ENCODE measurements around the gene CCSAP. TPM values are rescaled to one million over a fixed set of nuclear protein-coding genes. Genes with fewer than 3 reads are reported as not detected.
"Not testable (repeated sequence)": the region's sequence is repeated elsewhere in the genome, so short reads cannot be mapped to it uniquely, and the experiment has no call there.

CCSAP gene
- total RNA-seq, 2 donors from 2014 or later, result 4.7 to 5.0 TPM

DNA sequence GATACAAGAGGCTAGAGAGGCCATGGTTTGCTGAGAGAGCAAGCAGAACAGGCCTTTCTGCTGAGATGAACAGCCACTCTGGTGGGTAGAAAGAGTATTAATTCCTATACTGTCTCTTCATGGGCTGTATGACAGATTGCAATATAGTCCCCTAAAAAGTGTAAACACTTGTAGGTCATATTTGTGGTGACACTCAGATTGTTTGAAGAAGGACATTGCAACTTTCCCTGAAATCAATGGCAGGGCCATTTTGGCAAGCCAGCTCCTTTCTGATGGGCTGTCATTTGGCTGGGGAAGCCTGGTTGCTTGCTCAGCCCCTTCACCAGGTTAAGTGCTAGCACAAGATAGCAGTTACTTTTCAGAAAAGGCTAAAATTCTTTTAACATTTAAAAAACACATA is 44.4 kb downstream of the CCSAP start:
- no peak for DNase-seq (ENCODE audit: low spot score)
- intact Hi-C loops (cut with DNase I), result no loop called here

DNA sequence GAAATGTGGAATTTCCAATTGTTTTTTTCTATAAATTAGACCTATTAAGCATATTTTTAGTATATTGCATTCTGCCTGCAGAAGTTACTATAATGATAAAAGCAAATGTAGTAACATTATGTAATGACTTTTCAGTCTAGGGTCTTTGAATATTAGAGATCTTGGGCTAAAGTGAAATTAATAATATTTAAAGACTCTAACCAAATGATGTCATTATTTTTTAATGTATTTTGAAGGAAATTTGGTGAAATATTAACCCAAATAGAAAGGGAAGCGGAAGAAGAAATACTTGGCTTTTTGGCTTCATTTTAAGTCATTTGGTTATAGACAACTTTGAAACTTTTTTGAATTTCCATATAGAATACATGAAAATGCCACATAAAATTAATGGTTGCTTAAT is 45.1 kb downstream of the CCSAP start:
- intact Hi-C loops (cut with DNase I), result no loop called here
- no peak for DNase-seq (ENCODE audit: low spot score)

DNA sequence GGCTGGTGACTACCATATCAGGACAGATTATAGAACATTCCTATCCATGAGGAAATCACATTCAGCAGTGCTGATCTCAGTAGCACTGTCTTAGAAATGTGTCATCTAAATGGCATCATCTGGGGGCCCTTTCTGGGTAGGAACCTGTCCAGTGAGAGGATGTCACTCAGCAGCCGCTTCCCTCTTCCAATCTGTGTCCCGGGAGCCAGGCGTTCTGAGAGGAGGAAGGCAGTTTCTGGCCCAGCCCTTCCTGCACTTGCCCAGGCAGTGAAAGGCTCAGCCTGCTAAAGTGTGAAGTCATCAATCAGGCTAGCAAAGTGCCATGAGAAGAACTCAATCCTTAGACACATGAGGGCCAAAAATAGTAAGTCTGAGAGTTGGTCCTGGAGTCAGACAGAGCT is 46.3 kb downstream of the CCSAP start:
- DNase-seq (ENCODE audit: low spot score), result no peak
- intact Hi-C loops (cut with DNase I), result no loop called here

DNA sequence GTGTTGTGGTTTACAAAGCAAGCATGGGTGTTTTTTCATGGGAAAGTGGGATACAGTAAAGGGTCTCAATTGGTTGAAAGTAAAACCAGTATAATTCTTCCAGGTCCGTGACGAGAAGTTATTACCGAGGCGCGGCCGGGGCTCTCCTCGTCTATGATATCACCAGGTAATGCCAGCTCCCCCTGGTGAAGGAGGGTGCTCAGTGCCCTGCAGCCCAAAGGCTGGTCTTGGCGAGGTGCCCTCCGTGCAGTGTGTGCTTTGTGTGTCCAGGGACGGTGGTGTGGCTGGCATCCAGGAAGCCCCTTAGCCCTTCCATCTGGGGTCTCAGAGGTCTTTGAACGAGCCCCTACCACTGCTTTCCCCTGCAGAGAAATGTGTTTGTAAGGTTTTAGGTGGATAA is 47.1 kb downstream of the CCSAP start:
- intact Hi-C loops (cut with DNase I), result no loop called here

DNA sequence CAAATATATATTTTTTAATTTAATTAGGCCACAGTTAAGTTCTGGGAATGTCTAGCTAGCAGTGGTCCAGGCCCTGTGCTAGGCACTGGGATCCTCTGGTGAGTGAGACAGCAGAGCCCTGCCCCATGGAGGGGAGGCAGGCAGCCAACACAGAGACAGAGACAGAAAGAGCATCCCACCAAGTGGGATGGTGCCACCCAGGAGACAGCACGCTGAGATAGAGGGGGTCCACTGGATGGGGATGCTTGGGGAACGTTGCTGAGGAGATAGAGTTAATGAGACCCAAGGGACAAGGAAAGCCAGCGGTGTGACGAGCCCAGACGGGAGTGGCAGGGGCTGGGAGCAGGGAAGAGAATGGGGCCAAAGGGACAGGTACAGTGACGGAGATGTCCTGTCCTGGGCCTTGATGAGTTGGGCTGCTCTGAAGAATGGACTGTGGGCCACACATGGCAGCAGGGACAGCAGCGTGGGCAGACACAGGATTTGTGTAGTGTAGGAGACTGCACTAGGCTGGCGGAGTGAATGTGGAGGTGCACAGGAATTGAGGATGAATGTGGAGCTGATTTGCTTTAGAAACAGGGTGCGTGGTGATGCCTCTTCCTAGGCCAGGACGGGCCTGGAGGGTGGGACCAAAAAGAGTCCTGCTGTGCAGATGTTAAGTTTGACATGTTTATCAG is 49.2 kb downstream of the CCSAP start:
- DNase-seq (ENCODE audit: low spot score), result no peak
- intact Hi-C loops (cut with DNase I), result no loop called here

More for the DNA sequence above, 47.1 kb downstream of the CCSAP start:
- no peak for DNase-seq (ENCODE audit: low spot score)

DNA sequence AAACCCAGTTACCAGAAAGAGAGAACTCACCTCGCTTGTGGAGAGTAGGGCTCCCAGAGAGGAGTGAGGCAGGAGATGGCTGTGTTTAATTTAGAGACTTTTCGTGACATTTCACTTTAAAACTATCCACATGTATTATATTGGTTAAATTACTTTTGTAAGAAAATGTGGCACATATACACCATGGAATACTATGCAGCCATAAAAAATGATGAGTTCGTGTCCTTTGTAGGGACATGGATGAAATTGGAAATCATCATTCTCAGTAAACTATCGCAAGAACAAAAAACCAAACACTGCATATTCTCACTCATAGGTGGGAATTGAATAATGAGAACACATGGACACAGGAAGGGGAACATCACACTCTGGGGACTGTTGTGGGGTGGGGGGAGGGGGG is 51.2 kb downstream of the CCSAP start:
- intact Hi-C loops (cut with DNase I); DNase-seq (ENCODE audit: low spot score): not testable (repeated sequence)

DNA sequence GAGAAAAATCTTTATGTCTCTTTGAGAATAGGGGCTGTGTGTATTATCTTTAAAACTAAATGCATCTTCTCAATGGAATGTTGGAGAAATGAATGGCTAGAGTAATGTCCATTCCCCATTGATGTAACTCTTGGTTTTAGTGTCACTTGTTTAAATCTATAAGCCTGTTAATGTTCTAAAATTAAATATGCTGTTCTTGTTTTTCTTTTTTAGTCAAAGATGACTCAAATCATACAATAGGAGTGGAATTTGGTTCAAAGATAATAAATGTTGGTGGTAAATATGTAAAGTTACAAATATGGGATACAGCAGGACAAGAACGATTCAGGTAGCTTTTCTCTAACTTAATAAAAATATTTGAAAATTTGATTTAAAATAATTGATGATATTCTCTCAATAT is 54.3 kb downstream of the CCSAP start:
- DNase-seq (ENCODE audit: low spot score), result no peak
- intact Hi-C loops (cut with DNase I), result no loop called here

DNA sequence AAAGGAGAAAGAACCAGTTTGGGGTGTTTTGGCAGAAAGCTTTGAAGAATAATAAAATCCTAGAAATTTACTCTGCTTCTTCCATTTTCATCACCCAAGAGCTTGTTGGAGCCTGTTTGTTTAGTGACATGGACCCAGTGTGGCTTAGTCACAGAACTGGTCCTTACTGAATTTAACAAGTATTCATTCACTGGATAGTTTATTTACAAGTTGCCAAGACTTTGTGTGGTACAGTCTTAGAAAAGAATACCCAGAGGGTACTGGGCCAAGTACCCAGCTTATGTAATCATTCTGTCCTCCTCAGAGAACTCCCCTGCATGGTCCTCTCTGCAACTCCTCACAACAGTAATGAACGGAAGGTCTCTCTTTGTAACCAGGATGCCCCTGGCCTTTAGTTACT is 55.6 kb downstream of the CCSAP start:
- no peak for DNase-seq (ENCODE audit: low spot score)
- intact Hi-C loops (cut with DNase I), result no loop called here

DNA sequence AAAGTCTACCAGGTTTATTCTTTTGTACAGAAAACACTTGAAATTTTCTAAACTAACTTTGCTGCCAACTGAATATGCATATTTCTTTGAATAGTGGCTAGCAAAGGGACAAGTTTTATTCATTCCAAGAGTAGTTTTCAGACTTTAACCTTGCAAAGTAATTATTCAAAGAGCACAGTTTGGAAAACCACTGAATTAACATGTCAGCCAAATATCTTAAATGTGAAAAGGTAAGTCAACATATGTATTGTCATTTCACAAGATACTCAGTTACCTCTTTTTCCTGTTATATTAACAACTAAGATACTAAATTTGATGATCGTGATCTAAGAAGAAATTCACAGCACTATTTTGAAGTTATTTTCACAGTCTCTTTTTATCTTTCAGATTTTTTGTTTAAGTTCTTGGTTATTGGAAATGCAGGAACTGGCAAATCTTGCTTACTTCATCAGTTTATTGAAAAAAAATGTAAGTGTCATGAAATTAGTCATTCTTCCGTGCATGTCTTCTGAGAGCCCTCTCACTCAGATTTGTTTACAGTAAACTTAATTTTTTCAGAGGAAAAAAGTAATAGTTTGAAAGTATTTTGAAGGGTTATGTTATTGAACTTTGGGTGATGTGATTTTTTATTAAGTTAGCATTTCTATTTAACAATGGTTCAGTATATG is 56.6 kb downstream of the CCSAP start:
- DNase-seq (ENCODE audit: low spot score), result no peak
- intact Hi-C loops (cut with DNase I), result no loop called here

DNA sequence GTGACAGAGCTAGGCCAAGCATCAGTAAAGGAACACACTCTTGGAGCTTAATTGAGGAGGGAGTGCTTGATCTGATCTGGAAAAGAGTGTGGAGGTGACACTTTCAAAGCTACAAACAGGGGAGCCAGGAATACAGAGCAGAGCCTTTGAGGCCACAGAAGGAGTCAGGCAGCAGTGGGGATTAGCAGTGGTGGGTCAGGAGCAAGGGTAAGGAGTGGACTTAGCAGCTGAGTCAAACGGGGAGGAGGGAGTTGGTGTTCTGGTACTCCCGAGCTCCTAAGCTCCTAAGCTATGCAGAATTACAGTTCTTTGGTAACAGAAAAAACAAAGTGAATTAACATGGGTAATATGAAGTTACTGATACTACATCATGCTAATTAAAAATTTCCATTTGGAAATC is 57.4 kb downstream of the CCSAP start:
- DNase-seq (ENCODE audit: low spot score), result no peak
- intact Hi-C loops (cut with DNase I), result no loop called here

DNA sequence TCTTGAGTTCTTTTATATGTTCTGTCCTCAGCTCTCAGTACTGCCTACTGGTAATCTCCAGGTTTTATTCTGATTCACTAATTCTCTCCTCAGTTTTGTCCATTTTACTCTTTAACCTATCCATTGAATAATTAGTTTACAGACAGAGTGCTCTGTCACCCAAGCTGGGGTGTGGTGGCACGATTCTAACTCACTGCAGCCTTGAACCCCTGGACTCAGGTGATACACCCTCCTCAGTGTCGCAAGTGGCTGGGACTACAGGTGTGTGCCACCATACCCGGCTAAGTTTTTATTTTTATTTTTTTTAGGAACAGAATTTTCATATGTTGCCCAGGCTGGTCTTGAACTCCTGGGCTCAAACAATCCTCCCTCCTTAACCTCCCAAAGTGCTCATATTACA is 58.0 kb downstream of the CCSAP start:
- intact Hi-C loops (cut with DNase I), result no loop called here
- DNase-seq (ENCODE audit: low spot score), result no peak

DNA sequence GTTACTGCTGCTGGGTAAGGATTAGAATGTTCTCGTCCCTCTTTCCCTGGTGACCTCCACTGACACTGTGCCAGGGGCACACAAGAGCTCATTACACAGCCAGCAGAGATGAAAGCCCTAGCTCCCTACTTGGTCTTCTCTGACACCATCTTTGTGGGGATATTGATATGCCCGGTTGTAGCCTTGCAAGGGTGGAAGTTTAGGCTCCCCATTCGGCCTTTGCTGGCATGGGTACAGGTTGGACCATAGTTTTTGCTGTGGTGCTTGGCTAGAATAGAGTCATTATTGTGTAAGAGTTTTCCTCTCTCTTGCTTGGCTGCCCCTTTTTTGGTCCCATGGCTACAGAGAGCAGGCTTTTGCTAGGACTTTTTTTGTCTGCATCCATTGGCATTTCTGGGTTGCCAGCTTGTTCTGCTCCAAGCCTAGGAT is 59.6 kb downstream of the CCSAP start:
- intact Hi-C loops (cut with DNase I), result no loop called here
- DNase-seq (ENCODE audit: low spot score), result no peak

DNA sequence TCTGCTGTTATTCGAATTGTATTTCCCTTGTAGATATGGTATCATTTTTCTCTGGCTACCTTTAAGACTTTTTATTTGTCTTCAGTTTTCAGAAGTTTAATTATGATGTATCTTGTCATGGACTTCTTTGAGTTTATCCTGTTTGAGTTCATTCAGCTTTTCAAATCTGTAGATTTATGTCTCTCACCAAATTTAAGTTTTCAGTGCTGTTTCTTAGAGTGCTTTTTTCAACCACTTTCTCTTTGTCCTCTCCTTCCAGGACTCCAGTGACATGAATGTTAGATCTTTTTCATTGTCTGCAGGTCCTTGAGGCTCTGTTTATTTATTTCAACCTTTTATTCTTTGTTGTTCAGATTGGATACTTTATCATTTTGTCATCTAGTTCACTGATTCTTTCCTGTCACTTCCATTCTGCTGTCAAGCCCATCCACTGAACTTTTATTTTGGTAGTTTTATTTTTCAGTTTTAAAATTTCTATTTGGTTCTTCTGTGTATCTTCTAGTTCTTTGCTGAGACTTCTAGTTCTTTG is 60.5 kb downstream of the CCSAP start:
- no peak for DNase-seq (ENCODE audit: low spot score)
- intact Hi-C loops (cut with DNase I), result no loop called here

DNA sequence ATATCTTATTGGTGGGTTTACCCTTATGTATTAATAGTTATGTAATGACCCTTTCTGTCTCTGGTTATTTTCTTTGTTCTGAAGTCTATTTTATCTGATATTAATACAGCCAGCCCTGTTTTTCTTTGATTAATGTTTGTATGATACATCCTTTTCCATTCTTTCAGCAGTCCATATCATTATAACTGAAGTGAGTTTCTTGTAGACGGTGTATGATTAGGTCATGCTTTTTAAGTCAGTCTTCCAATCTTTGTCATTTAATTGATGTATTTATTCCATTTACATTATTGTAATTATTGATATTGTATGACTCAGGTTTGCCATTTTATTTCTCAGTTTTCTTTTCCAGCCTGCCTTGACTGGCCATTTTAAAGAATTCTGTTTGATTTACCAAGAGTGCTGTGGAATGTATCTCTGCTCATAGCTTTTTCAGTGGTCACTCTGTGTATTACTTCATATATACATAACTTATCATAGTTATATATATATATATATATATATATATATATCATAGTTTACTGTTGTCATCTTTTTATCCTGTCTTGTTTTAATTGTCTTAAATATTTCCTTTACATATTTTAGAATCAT is 61.4 kb downstream of the CCSAP start:
- intact Hi-C loops (cut with DNase I), result no loop called here
- DNase-seq (ENCODE audit: low spot score), result no peak

DNA sequence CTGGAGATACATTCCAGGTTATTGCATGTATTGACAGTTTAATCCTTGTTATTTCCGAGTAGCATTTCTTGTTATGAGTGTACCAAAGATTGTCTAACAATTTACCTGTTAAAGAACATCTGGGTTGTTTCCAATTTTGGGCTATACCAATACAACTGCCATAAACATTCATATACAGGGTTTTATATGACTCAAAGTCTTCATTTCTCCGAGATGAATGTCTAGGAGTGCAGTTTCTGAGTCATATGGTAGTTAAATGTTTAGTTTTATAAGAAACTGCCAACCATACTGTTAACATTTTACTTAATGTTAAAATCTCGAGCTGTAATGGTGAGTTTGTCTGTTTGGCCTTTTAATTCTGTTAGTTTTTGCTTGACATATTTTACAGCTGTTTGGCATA is 61.9 kb downstream of the CCSAP start:
- intact Hi-C loops (cut with DNase I), result no loop called here
- no peak for DNase-seq (ENCODE audit: low spot score)

DNA sequence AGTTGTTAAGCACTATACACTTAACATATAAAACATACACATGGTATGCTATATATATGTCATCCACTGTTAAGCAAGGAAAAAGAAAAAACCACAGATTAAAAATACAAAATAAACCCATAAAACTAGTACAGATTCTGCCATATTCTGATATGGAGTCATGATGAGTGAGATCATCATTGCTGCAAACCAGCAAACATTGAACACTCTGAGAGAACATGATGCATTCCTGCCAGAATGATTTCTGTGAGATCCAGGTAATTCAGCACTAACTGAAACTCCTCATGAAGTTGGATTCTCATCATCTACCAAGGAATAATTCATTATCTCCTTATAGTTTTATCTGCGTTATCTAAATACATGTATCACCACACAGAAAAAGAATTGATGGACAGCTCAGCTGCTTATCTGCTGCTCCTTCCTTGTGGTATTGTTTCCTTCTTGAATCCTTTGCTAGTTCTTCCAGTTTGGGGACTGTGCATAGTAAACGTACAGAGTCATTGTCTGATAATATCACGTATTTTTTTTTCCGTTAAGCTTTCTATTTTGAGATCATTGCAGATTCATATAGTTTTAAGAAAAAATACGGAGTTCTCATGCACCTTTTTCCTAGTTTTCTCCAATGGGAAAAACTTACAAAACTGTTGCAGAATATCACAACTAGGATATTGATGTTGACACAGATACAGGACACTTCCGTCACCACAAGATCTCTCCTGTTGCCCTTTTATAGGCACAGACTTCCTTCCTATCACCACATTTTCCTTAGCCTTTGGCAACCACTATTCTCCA is 62.6 kb downstream of the CCSAP start:
- no peak for DNase-seq (ENCODE audit: low spot score)
- intact Hi-C loops (cut with DNase I), result no loop called here

DNA sequence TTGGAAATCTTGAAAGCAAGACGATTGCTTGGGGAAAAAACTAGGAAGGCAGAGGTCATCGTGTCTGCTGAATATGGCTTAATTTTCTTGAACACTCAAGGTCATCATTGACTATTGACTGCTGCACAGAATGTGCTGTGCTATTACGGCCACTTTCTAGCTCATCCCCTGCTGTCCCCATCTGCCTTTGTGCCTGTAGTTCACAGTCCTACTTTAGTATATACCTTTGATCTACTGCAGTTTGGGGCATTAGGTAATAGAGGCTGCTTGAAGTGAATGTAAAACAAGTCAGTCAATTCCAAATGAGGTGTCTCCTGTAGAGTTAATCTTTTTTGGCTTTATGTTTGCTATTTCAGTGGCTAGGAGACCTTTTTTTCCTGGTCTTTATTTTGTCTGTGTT is 63.6 kb downstream of the CCSAP start:
- DNase-seq (ENCODE audit: low spot score), result no peak
- intact Hi-C loops (cut with DNase I), result no loop called here

DNA sequence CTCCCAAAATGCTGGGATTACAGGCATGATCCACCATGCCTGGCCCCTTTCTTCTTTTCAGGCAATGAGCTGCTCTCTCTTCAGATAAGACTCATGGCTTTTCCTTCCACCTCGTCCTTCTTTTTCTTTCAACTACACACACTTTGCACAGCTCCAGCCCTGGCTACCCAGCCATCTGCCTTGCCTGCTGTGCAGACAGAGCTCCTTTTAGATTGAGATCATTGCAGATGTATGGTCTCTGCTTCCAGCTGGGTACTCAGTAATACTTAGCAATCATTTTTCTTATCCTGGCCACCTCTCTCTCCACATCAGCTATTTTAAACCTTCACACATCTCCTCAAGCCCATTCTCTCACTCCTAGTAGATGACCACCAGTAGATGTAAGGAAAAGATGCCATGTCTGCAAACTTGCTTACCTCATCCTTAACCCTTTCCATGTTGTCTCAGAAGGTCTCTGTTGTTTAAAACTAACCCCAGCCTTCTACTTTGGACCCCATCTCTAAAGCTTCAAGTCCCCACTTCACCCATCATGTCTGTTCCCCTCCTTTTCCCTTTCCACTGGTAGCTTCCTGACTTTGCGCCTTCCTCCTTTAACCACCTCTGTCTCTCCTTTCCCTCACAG is 64.6 kb downstream of the CCSAP start:
- intact Hi-C loops (cut with DNase I), result no loop called here

DNA sequence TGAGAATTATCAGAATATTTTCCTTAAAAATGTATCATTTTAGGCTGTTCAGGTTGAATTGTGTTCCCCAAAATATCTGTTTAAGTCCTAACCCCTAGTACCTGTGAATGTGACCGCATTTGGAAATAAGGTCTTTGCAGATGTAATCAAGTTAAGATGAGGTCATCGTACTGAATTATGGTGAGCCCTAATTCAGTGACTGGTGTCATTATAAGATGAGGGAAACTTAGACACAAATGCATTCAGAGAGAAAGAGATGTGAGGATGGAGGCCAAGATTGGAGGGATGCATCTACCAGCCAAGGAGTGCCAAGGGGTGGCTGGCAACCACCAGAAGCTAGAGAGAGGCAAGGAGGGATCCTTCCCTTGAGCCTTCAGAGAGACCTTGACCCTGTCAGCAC is 67.8 kb downstream of the CCSAP start:
- intact Hi-C loops (cut with DNase I), result no loop called here

More for the DNA sequence above, 64.6 kb downstream of the CCSAP start:
- DNase-seq (ENCODE audit: low spot score), result no peak

More for the DNA sequence above, 67.8 kb downstream of the CCSAP start:
- DNase-seq (ENCODE audit: low spot score), result no peak

All from posterior vena cava (tissue), 2 donors.